Central memory CD4-positive, alpha-beta T cell (primary cell): ENCODE measurements around the gene ROBO1.
"Not testable (repeated sequence)": the region's sequence is repeated elsewhere in the genome, so short reads cannot be mapped to it uniquely, and the experiment has no call there.

ENCODE experiments used
- DNase-seq: peaks from one replicate; pipeline ENCODE4 v3.0.0; 2022

The ROBO1 gene

DNA sequence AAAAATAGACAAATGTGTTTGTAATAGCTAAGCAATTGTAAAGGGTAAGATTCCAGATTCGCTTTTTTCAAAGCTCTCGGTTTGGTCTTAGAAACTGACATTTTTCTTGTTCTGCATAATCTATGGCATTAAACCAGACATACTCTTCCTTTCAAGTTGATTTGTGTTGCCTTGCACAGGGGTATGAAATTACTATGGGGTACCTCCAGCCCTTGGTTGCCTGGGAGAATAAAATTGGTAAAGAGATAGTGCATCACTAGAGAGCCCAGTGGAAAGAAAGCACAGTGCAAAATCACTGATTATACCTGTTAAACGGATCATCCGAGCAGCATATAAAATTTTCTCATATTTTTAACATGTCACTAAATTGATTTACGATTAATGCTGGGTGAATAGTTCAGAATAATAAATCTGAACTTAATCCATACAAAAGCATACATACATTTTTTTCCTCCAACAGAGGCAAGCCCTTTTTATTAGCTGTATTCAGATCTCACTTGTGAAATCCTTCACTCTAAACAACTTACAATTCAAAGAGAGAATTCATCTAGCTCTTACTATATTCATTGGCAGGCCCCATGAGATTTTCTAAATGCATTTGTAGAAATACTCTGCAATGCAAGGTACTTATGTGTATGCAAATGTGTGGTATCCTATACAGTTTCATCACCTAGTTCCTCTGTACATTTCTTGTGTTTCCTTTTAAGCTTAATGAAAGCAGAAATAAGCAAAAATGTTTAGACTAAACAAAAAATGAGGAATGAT, 224.4 kb downstream of the ROBO1 start:
- DNase-seq, result no peak

DNA sequence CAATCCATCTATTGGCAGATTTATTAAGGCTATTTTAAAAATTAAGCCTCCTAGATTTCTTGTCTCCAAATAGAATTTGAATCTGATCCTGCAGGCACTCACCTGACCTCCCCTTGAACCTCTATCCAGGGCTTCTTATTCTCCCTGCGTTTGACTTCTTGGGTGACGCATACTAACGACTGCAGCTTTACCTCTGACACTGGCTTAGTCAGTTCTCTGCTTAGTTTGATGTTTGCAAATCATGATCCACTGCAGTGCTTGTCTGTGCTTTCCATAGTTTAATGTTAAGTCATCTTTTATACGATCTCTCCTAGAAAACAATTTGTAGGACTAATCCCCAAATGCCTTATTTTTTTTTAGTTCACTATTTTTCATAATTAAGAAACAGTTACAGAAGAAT, 233.1 kb downstream of the ROBO1 start:
- DNase-seq, result no peak

DNA sequence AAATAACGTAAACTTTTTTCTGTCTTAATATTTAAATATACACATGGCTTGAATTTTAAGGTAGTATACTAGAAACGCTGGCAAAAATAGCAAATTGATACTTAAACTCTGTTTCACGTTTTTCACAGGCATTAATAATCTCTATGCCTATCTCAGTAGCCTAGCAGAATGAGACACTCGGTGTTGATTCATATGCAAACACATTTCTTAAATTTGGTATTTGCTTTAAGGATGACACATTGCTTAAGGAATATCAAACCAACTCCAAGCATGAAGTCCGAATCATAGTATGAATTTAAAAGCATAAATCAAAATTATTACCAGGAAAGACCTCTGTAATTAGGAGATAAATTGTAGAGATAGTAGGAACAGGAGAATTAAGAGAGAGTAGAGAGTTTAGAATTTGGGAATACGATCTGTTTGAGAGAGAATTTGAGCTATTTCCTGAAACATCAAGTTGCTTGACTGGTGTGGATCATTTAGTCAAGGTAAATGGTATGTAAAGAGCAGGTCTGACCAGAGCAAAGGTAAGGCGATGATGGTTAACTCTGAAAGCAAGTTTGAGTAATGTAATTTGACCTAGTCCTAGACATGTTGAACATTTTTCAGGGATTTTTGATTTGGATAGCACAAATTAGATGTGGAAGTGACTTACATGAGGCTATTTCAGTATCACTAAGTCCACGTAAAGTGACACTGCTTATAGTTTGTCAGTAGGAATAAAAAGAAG, 236.1 kb downstream of the ROBO1 start:
- DNase-seq, result no peak

DNA sequence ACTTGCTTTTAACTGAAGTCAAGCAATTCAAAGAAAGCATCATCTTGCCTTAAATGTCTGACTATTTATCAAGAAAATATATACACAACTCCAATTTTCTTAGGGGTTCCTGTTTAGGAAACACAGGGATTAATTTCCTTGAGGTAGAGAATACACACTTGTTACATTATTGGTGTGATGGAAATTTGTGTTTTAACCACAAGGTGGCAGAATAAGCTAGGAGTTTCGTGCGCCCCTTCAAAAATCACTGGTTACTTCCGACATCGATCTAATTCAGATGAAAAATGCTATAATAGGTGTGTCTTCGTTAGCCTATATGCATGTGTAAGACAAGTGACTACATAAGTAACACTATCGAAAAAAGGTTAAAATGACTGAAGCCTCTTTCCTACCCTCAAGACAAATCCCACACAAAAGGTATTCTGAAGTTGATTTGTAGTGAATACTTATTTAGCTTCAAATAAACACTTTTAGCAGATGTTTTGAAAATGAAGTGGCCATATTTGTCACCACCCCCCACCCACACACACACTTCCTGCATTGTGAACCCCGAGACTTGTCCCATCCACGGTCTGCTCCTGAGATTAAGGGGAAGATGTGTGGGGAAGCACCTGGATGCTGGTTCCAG, 246.5 kb downstream of the ROBO1 start:
- no peak for DNase-seq

DNA sequence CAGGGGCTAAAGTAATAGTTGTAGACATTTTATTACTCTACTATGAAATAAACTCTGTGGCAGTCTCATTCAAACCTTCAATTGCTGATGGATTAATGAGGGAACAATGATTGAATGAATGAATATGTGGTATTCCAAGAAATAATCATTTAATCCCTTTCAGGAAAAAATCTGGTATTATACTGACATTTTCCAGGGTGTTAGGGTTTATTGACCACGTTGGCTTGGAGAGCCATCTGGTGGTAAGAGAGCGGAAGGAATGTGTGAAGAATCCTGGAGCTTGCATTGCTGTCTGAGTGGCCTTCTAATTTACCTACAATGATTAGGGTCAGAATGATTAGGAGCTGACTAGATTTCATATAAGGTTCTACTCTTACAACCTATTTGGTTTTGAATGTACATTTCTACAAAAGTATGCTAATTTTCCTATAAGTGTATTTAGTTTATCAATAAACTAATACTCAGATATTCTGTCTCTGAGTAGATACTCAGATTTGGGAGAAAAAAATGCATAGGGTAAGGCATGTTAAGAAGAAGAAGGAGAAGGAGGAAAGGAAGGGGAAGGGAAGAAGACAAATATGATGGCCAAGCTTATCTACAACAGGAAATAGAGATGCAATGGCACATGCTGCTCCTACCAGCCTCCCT, 249.9 kb downstream of the ROBO1 start:
- no peak for DNase-seq

DNA sequence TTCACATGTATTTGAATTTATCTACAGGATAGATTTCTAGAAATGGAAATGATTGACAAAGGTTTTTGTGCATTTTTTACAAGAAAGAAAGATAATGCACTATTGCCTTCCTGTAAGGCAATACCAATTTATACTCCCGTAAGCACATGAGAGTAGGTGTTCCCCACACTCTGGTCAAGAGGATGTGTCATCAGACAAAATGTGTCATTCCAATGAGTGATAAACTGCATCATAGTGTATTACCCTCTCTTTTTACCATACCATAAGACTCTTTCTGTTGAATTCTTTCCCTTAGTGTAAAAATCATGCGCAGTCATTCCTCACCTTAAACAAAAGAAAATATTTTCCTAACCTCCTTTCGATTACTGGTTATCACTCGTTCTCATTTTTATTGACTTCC, 251.0 kb downstream of the ROBO1 start:
- DNase-seq, result no peak

DNA sequence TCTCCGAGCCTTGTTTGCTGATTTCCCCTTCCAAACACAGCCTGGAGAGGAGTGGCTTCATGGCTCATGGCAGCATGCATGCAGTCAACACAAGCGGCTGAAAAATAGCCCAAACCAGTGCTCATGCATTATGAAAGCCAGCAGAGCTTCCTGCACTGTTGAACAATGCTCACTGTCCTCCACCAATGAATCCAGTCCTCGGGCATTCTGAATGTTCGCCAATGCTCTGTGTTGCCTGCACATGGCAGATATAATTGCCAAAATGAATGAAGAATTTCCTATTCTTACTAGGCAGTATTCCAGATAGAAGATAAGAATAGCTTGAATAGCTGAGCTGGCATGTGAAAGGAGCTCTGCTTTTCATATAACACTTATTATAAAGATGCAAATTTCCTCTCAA, 252.7 kb downstream of the ROBO1 start:
- DNase-seq, result no peak

DNA sequence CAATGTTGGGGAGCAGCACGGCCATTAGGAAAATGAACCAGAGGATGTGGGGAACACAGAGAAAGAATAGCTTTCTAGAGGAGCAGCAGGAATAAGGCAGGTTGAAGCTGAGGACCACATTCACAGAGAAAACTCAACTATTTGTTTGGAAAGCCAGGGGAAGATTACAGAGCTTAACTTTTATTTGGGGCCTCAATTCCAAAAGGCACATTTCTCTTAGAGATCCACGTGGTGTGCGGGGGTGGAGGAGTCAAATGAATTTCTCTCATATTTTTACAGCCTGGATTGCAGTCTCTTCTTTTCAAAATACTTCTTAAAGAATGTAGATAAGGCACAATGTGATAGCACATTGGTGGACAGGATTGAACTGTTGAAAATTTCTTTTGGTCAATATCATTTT, 253.7 kb downstream of the ROBO1 start:
- DNase-seq, result no peak

DNA sequence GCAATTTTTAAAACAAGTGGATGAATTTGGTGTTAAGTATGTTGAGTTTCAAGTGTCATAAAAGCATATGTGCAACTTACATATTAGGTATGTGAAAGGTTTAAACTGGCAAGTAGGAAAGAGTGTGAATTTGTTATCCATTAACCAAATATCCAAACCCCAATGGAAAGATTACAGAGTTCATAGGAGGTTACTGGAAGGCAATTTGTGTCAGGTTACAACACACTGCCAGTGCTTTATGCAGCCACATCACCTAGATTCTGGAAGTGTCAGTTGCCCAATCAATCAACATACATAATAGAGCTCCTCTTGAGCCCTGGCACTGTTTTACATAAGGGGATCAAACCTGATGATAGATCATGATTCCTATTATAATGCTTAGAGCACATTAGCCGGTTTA, 261.0 kb downstream of the ROBO1 start:
- no peak for DNase-seq

DNA sequence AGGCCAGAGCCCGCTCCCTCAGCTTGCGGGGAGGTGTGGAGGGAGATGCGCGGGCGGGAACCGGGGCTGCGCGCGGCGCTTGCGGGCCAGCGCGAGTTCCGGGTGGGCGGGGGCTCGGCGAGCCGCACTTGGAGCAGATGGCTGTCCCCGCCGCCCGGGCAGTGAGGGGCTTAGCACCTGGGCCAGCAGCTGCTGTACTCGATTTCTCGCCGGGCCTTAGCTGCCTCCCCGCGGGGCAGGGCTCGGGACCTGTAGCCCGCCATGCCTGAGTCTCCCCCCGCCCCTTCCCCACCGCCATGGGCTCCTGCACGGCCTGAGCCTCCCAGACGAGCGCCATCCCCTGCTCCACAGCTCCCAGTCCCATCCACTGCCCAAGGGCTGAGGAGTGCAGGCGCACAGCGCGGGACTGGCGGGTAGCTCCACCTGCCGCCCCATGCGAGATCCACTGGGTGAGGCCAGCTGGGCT, 265.5 kb downstream of the ROBO1 start:
- not testable (repeated sequence) for DNase-seq

DNA sequence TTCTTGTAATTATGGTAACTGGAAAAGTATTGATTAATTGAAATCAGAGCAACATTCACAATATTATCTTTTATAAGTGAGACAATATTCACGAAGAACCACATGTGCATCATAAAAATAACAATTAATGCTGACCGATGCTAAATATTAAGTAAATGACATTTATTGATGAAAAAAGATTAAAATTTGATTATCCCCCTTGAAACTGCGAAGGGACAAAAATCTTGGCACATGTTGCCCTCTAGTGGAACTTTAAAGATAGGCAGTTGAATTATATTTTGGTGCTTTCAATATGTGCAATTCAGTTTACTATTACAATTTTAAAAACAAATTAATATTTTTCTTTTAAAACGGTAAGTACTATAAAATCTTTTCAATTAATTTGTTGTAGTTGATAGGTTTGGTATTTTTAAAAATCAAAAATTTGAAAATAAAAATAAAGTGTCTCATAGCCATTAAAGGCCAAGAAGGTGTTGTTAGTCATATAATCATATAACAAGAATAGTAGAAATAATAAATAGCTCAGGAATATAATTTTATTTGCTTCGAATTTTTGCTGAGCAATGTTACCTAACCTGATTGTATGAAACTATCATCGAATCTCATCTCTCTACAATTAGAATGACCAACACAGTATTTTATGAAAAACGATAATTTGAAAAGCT, 270.2 kb downstream of the ROBO1 start:
- DNase-seq, result no peak

DNA sequence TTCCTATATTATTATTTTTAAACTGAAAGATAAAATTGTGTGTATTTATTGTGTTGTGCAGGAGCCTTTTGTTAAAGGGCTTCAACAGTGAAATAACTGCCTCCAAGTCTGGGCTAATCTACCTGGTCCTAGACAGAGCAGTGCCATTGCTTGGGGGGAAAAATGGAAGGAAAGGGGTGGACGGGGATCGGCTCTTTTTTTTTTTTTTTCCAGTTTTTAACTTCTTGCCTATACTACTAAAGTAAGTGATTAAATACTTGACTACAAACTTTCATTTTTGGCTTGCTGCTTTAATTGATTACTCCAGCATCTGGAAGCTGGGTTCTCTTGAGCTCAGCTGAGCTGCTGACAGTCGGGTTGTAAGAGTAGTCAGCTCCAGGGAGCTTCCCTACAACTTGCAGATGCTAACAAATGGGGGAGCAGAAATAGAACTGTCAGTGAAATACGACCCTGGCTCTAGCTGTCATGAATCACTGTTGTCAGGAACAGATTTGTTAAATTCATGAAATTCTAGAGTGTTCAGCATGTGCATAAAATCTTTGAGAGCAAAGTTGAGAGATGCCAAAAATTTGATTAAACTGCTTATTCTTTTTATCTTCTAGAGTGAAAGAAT, 276.7 kb downstream of the ROBO1 start:
- DNase-seq, result no peak

DNA sequence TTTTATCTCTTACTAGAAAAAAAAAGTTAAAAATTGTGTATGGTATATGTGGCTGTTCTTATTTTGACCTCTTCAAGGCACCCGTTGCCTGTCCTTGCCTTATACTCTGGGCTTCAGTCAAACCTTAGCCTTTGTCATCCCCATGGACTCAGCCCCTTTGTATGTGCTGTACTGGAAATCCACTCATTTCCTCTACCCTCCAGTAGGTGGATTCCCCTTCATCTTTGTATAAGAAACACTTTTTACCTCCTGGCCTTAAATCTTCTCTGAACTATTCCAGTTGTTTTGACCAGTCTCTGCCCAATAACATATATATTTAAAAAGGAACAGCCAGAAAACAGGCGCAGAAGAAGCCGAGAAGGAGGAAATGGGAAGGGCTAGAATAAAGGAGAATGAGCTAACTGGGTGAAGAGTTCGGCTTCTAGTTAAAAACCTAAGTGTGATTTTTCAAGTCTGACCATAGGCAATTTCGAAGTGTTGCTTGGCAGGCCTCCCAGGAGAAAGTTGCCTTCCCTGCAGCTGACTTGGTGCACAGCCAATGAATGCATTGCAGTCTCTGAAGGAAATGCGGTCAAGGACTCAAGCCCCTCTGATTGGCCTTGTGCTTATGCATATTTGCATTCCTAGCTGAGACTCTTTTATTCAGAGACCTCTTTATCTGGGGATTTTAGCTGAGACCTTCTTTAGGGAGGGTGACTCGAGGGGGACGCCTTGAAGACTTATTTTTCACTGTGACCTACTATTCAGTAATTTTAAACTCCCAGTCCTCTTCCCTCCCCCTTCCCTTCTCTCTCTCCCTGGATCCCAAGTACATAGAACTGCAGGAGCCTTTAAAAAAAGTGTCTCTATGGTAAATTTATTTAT, 277.4 kb downstream of the ROBO1 start:
- no peak for DNase-seq

DNA sequence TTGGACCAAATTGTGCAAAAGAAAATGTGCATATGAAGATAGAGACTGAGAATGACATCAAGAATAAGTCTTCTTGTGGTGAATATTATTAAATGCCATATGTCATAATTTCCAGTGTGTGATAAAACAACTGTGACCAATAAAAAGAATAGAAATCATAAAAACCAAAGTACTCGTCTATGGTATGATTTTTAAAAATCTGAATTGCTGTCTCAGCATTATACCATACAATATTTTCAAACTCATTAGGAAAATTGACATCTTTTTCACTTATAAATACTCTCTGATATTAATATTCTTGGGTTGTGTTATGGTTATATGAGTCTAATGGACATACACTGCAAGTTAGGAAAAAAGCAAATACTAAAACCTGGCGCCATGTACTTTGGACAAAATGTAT, 279.4 kb downstream of the ROBO1 start:
- DNase-seq, result no peak

DNA sequence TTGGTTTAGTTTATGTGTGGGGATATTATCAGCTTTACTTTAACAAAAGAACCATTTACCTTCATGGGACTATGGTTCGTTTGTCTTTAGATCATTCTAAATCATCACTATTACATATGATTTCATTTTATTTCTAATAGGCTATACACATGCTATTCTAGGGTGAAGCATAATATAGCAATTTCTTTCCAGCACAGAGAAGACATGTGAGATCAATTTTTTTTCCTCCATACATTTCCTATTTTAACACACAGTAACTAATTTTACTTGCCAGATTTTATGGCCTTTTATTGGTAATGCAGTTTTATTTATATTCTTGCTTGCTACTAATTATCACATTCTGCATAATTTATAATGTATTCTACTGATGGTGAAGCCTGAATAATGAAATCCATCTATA, 287.1 kb downstream of the ROBO1 start:
- DNase-seq, result no peak

DNA sequence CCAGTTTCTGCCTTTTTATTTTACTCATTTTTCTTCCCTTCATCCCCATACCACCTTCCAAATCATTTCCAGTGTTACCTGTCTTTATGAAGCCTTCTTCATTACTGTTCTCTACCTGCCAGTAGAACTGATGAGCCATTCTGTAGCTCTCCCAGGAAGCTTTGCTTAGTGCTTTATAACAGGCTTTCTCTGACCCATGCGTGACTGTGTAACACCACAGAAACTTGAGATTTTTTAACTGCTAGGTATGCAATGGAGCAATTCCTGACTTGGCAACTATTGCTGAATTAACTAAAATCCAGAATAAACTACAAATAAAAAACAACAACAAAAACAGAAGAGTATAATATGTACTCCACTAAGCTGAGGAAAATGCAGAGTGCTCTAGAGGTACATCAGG, 289.2 kb downstream of the ROBO1 start:
- DNase-seq, result no peak

DNA sequence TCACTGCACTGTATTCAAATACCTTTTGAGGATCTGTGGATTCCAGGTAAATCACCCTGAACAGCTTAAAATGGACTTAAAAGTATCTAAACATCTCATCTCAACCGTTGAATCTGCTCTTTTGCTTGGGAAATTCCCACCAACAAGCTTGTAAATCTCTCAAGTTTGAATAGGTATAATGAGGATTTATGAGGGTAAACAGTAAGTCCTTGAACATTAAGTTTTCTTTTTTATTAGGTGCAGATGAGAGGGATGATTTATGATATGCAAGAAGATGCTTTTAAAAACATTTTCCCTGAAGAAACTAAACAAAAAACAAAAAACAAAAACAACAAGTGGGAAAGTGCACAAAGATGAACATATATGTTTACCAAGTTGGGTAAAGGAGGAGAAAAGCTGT, 290.6 kb downstream of the ROBO1 start:
- DNase-seq, result no peak

DNA sequence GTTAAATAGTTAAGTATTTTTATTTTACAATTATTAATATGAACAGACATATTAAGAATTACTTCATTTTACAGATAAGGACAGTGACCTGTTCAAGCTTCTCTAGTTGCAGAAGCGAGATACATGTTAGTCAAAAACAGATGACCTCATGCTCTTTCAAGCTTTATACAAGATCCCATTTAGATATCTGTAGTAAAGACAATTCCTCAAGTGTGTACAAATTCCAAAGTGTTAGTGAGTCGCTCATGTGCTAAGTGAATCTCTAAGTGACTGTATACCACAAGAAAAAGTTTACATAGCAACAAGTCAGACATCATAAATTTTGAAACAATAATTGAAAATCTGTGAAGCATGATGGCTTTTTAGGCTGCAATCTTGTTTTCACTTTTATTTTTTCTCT, 293.8 kb downstream of the ROBO1 start:
- DNase-seq, result no peak

DNA sequence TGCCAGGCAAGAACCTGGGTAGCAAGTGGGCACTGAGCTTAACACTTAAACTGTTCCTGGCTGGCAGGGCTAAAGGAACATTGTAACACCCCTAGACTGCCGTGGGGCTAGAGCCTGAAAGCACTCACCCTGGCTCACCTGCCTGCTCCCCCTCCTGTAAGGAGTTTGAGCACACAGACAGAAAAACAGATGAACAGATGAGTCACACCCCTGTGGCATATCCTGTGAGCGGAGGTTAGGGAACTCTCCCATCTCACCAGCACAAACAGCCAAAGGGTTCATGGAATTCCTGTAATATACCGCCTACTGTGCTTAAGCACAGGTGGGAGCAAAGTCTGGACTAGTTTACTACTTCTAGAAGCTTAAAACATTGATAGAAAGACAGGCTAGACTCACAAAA, 300.1 kb downstream of the ROBO1 start:
- DNase-seq, result no peak

DNA sequence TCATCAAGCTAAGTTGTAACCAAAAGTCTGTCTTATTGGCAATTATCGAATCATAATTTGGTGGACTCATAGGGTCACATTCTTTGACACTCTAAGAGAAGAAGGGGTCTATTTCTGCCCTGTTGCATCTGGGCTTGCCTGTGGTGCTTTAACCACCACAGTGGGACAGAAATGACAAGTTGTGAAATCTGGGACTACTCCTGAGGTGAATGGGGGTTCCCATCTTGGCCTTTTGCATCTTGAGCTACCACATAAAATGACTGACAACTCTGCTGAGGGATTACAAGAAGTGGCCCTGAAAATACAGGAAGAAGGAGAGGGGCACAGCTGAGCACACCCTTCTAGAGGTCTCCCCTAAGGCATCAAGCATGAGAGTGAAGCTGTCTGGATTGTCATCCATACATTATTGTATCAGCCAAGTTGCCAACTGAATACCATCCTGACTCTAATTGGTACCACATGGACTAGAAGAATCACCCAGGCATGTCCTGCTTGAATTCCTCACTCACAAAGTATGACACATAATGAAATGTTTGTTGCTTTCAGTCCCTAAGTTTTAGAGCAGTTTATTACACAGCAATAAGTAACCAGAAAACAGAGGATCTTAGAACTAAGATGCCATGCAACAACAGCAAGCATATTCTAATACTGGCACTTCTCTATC, 306.5 kb downstream of the ROBO1 start:
- DNase-seq, result no peak

DNA sequence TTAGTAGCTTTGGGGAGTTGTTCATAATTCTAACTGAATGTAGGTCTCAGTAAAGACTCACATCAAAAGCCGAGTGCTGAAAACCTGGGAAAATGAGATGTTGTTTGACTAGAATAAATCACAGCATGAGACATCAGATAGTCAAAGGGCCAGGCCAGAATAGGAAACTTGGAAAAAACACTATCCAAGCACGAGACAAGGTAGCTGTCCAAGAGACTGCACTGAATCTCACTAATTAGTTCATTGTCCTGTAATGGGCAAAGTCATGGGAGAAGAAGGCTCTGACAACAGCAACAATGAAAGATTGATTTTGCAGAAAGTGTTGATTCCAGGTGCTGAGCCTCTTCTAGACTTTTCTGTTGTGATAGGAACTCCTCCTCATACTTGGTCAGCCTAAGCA, 314.2 kb downstream of the ROBO1 start:
- no peak for DNase-seq
